Measurements from ENCODE around the gene NEURL4. TPM values are rescaled to one million over a fixed set of nuclear protein-coding genes. Genes with fewer than 3 reads are reported as not detected.

Gene NEURL4
- polyA plus RNA-seq, 2 of the 4 experiments (the other 2 are of a cell fraction) = 12.2 to 50.4 TPM

GRCh38 chr17:7285679-7286078 is 43.5 kb downstream of the NEURL4 start:
- TF ChIP-seq KDM5A (IDR thresholded peaks at IDR 0.05) (no peak), PHF8 (IDR thresholded peaks at IDR 0.05; ENCODE audit: borderline replicate concordance, low read depth) (no peak), RARB (CRISPR knock-in tag; IDR thresholded peaks at IDR 0.05) (no peak), ZSCAN20 (CRISPR knock-in tag; IDR thresholded peaks at IDR 0.05) (no peak), SMC3 (IDR thresholded peaks at IDR 0.05) (no peak), FOXS1 (CRISPR knock-in tag; IDR thresholded peaks at IDR 0.05) (no peak)
- no peaks in the 10 kb centered on the region for H3K9me3 ChIP-seq
- ChIA-PET POLR2A (no interaction called here), CTCF (interaction anchor here (0.6 to 13.5 kb wide), 12 partner anchors 8 to 330 kb away, joined by 3 to 446 read pairs (median 4); partner anchors contain the start of genes ACADVL and DLG4)
- WGBS (ENCODE audit: missing lambda C conversion rate) = 76% methylated on average over 7 of the region's 12 CpGs
- FAIRE-seq (no peak), ATAC-seq (no peak), DNase-seq (ENCODE audit: low read depth in 1 of 2, low spot score in 1 of 2) (no peak)
- no peak overlapping the region for H3K27ac ChIP-seq
- no peak overlapping the region for H3K4me3 ChIP-seq
- no peak overlapping the region for H3K4me2 ChIP-seq
- peaks cover 8% of the 10 kb centered on the region for H3K4me1 ChIP-seq

GRCh38 chr17:7284911-7285310 is 44.2 kb downstream of the NEURL4 start:
- FAIRE-seq = no peak
- Histone ChIP-seq H3K4me2 (no peak overlapping the region), H3K4me1 (peaks cover 11% of the 10 kb centered on the region), H3K4me3 (no peak overlapping the region), H3K9me3 (no peaks in the 10 kb centered on the region), H3K27ac (no peak overlapping the region)
- ChIA-PET POLR2A (no interaction called here), CTCF (interaction anchor here (0.7 to 13.5 kb wide), 12 partner anchors 9 to 276 kb away, joined by 3 to 446 read pairs (median 4); partner anchors contain the start of gene CTDNEP1)
- 69% methylated on average over 16 of the region's 16 CpGs for WGBS (ENCODE audit: missing lambda C conversion rate)
- TF ChIP-seq JUN (IDR thresholded peaks at IDR 0.05) = no peak
- TF ChIP-seq HDAC2 (IDR thresholded peaks at IDR 0.05) = no peak
- no peak for TF ChIP-seq ESRRA (IDR thresholded peaks at IDR 0.05; ENCODE audit: borderline replicate concordance, low read length)
- no peak for TF ChIP-seq HOXB5 (CRISPR knock-in tag; IDR thresholded peaks at IDR 0.05)
- no peak for TF ChIP-seq POLR2A (IDR thresholded peaks at IDR 0.05; ENCODE audit: low read length)
- no peak for TF ChIP-seq MAFK (IDR thresholded peaks at IDR 0.05; ENCODE audit: partially characterized antibody)
- no peak for TF ChIP-seq POLR2AphosphoS2 (conservative IDR thresholded peaks at IDR 0.05; ENCODE audit: low read length)
- no peak for TF ChIP-seq PBX3 (IDR thresholded peaks at IDR 0.05)
- TF ChIP-seq TFCP2L1 (CRISPR knock-in tag; IDR thresholded peaks at IDR 0.05) = no peak
- TF ChIP-seq GATA3 (IDR thresholded peaks at IDR 0.05; ENCODE audit: borderline replicate concordance) = no peak
- TF ChIP-seq RNF2 (IDR thresholded peaks at IDR 0.05; ENCODE audit: borderline replicate concordance, low read depth) = no peak
- TF ChIP-seq HMGXB4 (CRISPR knock-in tag; IDR thresholded peaks at IDR 0.05; ENCODE audit: borderline replicate concordance) = no peak
- no peak for TF ChIP-seq HES2 (IDR thresholded peaks at IDR 0.05)
- TF ChIP-seq RFX5 (IDR thresholded peaks at IDR 0.05) = no peak
- no peak for TF ChIP-seq BHLHE40 (IDR thresholded peaks at IDR 0.05; ENCODE audit: low read depth, low read length)
- no peak for TF ChIP-seq CHD2 (IDR thresholded peaks at IDR 0.05; ENCODE audit: low read length, partially characterized antibody)
- no peak for TF ChIP-seq EHMT2 (IDR thresholded peaks at IDR 0.05; ENCODE audit: low read depth)
- no peak for ATAC-seq
- no peak for DNase-seq (ENCODE audit: low read depth in 1 of 2, low spot score in 1 of 2)
